ENCODE data around the gene AAK1. TPM values are rescaled to one million over a fixed set of nuclear protein-coding genes. Genes with fewer than 3 reads are reported as not detected.
"Not testable (repeated sequence)": the region's sequence is repeated elsewhere in the genome, so short reads cannot be mapped to it uniquely, and the experiment has no call there.

The AAK1 gene
- polyA plus RNA-seq, 1 experiment, result 31.1 TPM

- no peak for TF ChIP-seq CTCF (IDR thresholded peaks at IDR 0.05; ENCODE audit: low read depth, low read length)
- CTCF ChIA-PET, result no interaction called here
- POLR2A ChIA-PET, result interaction anchor here (1.4 kb wide), 1 partner anchor 53 kb away, joined by 6 read pairs; no protein-coding TSS in a partner anchor
- H3K27ac ChIP-seq (ENCODE audit: low read depth, low read length), result no peak overlapping the region
- H3K27me3 ChIP-seq (ENCODE audit: control insufficient read depth, insufficient read depth, low read length), result no peaks in the 10 kb centered on the region
- no peak for DNase-seq (ENCODE audit: low read depth, low spot score)
- no peaks in the 10 kb centered on the region for H3K9me3 ChIP-seq (ENCODE audit: control insufficient read depth, insufficient read depth, low read length)
- H3K4me3 ChIP-seq (ENCODE audit: low read depth, low read length), result no peak overlapping the region
These were observed 213.9 kb downstream of the AAK1 start for GRCh38 chr2:69429491-69430183.

DNA sequence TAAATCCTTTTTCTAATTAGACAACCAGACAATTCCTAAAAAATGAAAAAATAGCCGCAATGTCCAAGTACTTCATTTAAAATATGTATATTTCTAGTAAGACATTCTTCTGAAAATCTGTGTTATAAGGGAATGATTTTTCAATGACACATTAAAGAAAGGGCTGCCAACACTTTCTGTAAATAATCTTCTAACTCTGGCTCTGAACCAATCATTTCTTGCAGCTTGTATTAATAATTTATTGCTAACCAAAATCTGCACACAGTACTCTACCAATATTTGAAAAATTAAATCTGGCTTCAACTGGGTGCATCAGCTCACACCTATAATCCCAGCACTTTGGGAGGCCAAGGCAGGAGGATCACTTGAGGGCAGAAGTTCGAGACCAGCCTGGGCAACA lies 214.6 kb downstream of the AAK1 start:
- no peaks in the 10 kb centered on the region for H3K9me3 ChIP-seq (ENCODE audit: control insufficient read depth, insufficient read depth, low read length)
- no peak for DNase-seq (ENCODE audit: low read depth, low spot score)
- no peak overlapping the region for H3K4me3 ChIP-seq (ENCODE audit: low read depth, low read length)
- ChIA-PET CTCF (interaction anchor here (1.3 kb wide), 1 partner anchor 8 kb away, joined by 4 read pairs; the partner anchor contains the start of gene NFU1), POLR2A (interaction anchor here (1.4 kb wide), 1 partner anchor 52 kb away, joined by 6 read pairs; no protein-coding TSS in a partner anchor)
- H3K27me3 ChIP-seq (ENCODE audit: control insufficient read depth, insufficient read depth, low read length), result no peaks in the 10 kb centered on the region
- TF ChIP-seq CTCF (IDR thresholded peaks at IDR 0.05; ENCODE audit: low read depth, low read length), result no peak
- no peak overlapping the region for H3K27ac ChIP-seq (ENCODE audit: low read depth, low read length)

- Histone ChIP-seq H3K9me3 (ENCODE audit: control insufficient read depth, insufficient read depth, low read length) (no peaks in the 10 kb centered on the region), H3K27ac (ENCODE audit: low read depth, low read length) (no peak overlapping the region), H3K27me3 (ENCODE audit: control insufficient read depth, insufficient read depth, low read length) (no peaks in the 10 kb centered on the region), H3K4me3 (ENCODE audit: low read depth, low read length) (no peak overlapping the region)
- POLR2A ChIA-PET, result no interaction called here
- TF ChIP-seq CTCF (IDR thresholded peaks at IDR 0.05; ENCODE audit: low read depth, low read length), result no peak
- CTCF ChIA-PET, result no interaction called here
- no peak for DNase-seq (ENCODE audit: low read depth, low spot score)
These were observed 219.1 kb downstream of the AAK1 start for GRCh38 chr2:69424419-69424818.

- Histone ChIP-seq H3K27me3 (ENCODE audit: control insufficient read depth, insufficient read depth, low read length) (no peaks in the 10 kb centered on the region), H3K4me3 (ENCODE audit: low read depth, low read length) (no peak overlapping the region), H3K27ac (ENCODE audit: low read depth, low read length) (no peak overlapping the region), H3K9me3 (ENCODE audit: control insufficient read depth, insufficient read depth, low read length) (no peaks in the 10 kb centered on the region)
- POLR2A ChIA-PET, result interaction anchor here (0.6 kb wide), 1 partner anchor 100 kb away, joined by 3 read pairs; no protein-coding TSS in a partner anchor
- CTCF ChIA-PET, result interaction anchor here (1.2 kb wide), 1 partner anchor 32 kb away, joined by 3 read pairs; no protein-coding TSS in a partner anchor
- TF ChIP-seq CTCF (IDR thresholded peaks at IDR 0.05; ENCODE audit: low read depth, low read length), result no peak
- no peak for DNase-seq (ENCODE audit: low read depth, low spot score)
These were observed 221.3 kb downstream of the AAK1 start for GRCh38 chr2:69422198-69422597.

DNA sequence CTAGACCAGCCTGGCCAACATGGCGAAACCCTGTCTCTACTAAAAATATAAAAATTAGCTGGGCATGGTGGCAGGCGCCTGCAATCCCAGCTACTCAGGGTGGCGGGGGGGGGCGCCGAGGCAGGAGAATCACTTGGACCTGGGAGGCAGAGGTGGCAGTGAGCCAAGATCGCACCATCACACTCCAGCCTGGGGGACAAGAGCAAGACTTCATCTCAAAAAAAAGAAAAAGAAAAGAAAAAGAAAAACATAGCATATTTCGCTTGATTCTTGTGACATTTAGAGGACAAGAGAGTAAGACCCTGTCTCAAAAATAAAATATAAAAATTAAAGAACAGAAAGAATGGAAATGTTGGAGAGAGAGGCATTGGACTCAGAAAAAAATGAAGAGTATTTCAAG lies 224.4 kb downstream of the AAK1 start:
- H3K9me3 ChIP-seq (ENCODE audit: control insufficient read depth, insufficient read depth, low read length); H3K27ac ChIP-seq (ENCODE audit: low read depth, low read length); CTCF ChIA-PET; H3K27me3 ChIP-seq (ENCODE audit: control insufficient read depth, insufficient read depth, low read length); POLR2A ChIA-PET; H3K4me3 ChIP-seq (ENCODE audit: low read depth, low read length); DNase-seq (ENCODE audit: low read depth, low spot score): not testable (repeated sequence)
